ENCODE data around the gene ZP3.
"Not testable (repeated sequence)": the region's sequence is repeated elsewhere in the genome, so short reads cannot be mapped to it uniquely, and the experiment has no call there.

The ZP3 gene

DNA sequence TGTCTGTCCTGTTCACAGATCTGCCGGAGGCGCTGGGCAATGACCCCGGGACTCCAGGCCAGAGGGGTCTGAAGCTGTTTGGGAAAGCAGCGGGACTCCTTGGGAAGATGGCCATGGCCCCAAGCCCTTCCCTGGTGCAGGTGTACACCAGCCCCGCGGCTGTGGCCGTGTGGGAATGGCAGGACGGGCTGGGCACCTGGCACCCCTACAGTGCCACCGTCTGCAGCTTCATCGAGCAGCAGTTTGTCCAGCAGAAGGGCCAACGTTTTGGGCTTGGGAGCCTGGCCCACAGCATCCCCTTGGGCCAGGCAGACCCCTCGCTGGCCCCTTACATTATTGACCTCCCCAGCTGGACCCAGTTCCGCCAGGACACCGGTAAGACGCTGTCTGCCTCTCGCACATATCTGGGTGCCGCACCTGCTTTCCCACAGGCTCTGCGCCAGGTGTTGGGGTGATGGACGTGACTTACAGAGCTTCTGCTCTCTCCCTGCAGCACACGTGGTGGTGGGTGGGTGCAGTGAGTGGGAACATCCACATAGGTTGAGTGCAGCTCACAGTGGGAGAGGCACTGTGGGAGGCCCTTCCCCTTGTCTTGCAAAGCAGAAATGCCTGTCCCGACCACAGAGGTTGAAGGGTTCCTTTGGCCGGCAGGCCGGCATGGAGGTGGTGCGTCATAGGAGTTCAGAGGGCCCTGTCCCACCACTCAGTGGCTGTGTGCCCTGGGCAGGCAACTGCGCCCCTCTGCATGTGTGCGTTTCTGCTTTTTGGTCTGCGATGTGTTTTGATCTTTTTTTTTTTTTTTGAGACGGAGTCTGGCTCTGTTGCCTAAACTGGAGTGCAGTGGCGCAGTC, 55.9 kb downstream of the ZP3 start:
- not testable (repeated sequence) for H3K4me3 ChIP-seq (replicated peaks; ENCODE audit: low read depth, low read length); H3K27me3 ChIP-seq (replicated peaks; ENCODE audit: control insufficient read depth, insufficient read depth, low read length); H3K36me3 ChIP-seq (ENCODE audit: control insufficient read depth, insufficient read depth, low read length); DNase-seq (ENCODE audit: extremely low read depth, insufficient read length)

DNA sequence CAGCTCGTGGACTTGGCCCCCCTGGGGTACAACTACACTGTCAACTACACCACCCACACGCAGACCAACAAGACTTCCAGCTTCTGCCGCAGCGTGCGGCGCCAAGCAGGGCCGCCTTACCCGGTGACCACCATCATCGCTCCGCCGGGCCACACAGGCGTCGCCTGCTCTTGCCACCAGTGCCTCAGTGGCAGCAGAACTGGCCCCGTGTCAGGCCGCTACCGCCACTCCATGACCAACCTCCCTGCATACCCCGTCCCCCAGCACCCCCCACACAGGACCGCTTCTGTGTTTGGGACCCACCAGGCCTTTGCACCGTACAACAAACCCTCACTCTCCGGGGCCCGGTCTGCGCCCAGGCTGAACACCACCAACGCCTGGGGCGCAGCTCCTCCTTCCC, 57.9 kb downstream of the ZP3 start:
- H3K27me3 ChIP-seq (replicated peaks; ENCODE audit: control insufficient read depth, insufficient read depth, low read length); DNase-seq (ENCODE audit: extremely low read depth, insufficient read length); H3K4me3 ChIP-seq (replicated peaks; ENCODE audit: low read depth, low read length); H3K36me3 ChIP-seq (ENCODE audit: control insufficient read depth, insufficient read depth, low read length): not testable (repeated sequence)

DNA sequence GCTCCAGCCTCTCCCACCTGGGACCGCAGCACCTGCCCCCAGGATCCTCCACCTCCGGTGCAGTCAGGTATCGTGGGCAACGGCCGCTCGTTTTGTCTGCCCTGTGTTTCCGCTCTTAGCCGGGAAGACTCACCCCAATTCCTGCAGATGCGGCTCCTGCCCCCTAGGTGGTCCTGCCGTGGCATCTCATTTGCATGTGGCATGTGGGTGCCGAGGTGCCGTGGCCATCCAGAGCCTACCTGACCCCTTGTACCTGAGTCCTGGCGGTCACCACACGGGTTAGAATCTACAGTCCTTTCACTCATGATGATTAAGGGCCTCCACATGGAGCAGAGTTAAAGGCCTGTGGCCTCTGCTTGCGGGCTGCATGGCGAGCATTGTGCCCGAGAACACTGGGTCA, 58.3 kb downstream of the ZP3 start:
- DNase-seq (ENCODE audit: extremely low read depth, insufficient read length); H3K36me3 ChIP-seq (ENCODE audit: control insufficient read depth, insufficient read depth, low read length); H3K27me3 ChIP-seq (replicated peaks; ENCODE audit: control insufficient read depth, insufficient read depth, low read length): not testable (repeated sequence)

DNA sequence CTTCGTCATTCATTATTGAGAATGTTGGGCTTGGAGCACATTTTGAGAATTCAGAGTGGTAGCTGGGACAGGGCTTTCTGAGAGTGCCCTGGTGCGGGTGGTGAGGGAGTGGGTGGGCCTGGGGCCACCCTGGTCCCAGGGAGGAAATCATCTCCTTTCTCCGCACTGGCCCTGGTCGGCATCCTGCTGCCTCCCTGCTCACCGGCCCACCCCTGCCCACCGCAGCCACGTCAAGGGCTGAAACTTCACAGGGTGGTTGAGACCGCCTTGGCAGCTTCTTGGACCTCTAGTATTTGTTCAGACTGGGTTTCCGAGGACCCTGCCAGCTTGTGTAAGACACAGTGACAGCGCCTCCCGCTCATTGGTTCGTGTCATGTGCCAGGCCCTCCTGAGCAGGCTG, 59.7 kb downstream of the ZP3 start:
- not testable (repeated sequence) for H3K4me3 ChIP-seq (replicated peaks; ENCODE audit: low read depth, low read length); H3K27me3 ChIP-seq (replicated peaks; ENCODE audit: control insufficient read depth, insufficient read depth, low read length); DNase-seq (ENCODE audit: extremely low read depth, insufficient read length); H3K36me3 ChIP-seq (ENCODE audit: control insufficient read depth, insufficient read depth, low read length)

More for the DNA sequence above, 58.3 kb downstream of the ZP3 start:
- not testable (repeated sequence) for H3K4me3 ChIP-seq (replicated peaks; ENCODE audit: low read depth, low read length)

DNA sequence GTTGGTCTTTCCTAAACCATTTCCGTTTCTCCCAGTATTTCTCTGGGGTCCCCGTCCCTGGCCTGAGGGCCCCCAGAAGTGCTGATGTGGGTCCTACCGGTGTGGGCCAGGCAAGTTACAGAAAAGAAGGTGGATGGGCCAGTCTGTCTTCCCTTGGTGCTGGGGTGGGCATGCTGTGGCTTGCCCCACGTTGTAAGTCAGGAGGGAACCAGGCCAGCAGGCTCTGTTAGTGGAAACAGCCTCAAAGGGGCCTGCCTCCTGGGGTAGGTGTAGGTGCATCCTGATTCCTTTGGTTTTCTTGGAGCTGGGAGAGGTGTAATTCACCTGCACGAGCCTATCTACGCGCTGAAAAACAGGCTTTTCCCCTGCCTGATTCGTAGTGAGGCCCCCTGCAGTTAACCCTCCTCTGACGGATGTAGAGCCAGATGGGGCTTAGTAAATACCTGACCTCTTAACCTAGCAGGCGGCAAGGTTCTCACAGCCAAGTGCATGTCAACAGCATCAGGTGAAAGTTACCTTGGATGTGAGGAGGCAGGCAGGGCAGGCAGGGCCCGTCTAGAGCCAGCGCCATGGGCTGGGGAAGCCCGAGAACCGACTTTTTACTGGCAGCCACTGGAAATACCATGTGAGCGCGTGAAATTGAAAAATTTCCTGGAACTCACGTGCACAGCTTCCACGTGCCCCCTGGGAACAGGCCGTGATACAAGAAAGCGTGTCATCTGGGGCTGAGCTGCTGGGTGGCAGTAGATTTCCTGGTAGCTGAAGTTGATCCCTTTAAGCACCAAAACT, 61.3 kb downstream of the ZP3 start:
- not testable (repeated sequence) for DNase-seq (ENCODE audit: extremely low read depth, insufficient read length); H3K27me3 ChIP-seq (replicated peaks; ENCODE audit: control insufficient read depth, insufficient read depth, low read length); H3K4me3 ChIP-seq (replicated peaks; ENCODE audit: low read depth, low read length); H3K36me3 ChIP-seq (ENCODE audit: control insufficient read depth, insufficient read depth, low read length)

DNA sequence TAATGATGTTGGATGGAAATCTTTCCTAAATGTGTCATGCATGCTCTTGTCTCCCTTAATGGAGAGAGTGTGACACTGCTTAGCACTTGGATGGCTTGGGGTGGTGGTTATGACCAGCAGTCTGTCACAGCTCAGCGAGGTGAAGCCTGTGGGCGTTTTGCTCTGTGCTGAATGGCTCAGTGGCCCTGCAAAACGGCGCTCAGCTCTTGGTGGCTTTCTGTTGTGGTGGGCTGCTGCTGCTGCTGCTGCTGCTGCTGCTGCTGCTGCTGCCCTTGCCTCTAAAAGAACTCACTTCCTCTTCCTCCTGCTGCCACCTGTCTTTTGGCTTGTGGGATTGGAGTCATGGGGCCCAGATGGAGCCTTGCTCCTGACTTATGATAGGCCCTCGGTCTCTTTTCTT, 61.9 kb downstream of the ZP3 start:
- not testable (repeated sequence) for H3K4me3 ChIP-seq (replicated peaks; ENCODE audit: low read depth, low read length); H3K36me3 ChIP-seq (ENCODE audit: control insufficient read depth, insufficient read depth, low read length); DNase-seq (ENCODE audit: extremely low read depth, insufficient read length); H3K27me3 ChIP-seq (replicated peaks; ENCODE audit: control insufficient read depth, insufficient read depth, low read length)

DNA sequence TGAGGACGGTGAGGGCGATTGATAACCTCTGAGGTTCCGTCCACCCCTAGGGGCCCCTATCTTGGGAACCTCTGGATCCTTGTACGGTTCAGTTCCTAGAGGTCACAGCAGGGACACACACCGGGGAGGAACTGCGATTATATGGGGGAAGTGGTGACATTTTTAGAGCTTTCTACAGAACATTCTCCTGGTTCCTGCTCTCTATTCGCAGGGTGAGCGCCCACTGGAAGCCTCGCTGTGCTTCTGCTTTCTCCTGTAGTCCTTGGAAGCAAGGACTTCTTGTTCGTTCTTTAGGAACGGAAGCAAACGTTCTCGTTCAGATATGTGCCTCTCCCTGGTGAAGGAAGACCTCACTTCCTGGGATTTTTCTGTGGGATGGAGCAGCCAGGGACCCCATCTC, 63.2 kb downstream of the ZP3 start:
- not testable (repeated sequence) for H3K27me3 ChIP-seq (replicated peaks; ENCODE audit: control insufficient read depth, insufficient read depth, low read length); H3K4me3 ChIP-seq (replicated peaks; ENCODE audit: low read depth, low read length); H3K36me3 ChIP-seq (ENCODE audit: control insufficient read depth, insufficient read depth, low read length); DNase-seq (ENCODE audit: extremely low read depth, insufficient read length)

Data from GM06990 (cell line).